Body of pancreas (tissue), 4 donors: ENCODE measurements around the gene DNAH6.

Experiments
- POLR2A ChIP-seq, 3 donors: fragments of 450-650 bp; IDR thresholded peaks; one replicate each; pipeline ENCODE4 v1.6.1; 2016; ENCODE audit warnings: antibody characterized with exemption in 3 of 3, mild to moderate bottlenecking in 2 of 3
- TF ChIP-seq, protein P1 (sequence below), 7 experiments: fragments of 450-650 bp in 4 of 7; fragments of 200-600 bp in 3 of 7; sonication (generic) in 3 of 7; IDR thresholded peaks; one replicate each; pipeline ENCODE4 v1.5.1; 2016 to 2019; ENCODE audit warnings: antibody characterized with exemption in 7 of 7

DNA sequence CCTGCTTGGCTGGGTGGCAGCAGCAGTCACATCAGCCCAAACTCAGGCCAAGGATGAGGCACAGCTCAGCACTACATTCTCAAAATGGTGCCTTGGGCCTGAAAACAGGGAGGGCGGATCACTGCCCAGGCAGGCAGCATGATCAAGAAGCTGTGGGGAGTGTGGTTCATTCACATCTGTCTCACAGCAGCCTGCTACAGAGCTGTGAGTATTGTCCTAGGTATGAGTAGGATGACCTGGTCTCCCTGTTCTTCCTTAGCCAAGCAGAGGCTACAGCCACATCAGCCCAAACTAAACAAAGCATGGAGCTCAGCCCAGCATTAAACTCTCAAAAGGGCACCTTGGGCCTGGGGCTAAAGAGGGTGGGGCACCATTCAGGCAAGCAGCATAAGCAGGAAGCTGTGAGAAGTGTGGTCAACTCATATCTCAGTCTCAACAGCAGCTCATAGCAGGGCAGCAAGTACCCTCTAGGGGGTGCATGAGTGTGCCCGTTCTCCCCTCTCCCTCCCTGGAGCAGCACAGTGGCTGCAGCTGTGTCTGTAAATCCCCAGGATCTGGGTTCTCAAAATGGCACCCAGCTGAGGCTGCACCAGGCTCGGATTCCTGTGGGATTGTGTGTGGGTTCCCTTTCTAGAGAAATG is 225.0 kb downstream of the DNAH6 start:
- TF ChIP-seq, protein P1, sequence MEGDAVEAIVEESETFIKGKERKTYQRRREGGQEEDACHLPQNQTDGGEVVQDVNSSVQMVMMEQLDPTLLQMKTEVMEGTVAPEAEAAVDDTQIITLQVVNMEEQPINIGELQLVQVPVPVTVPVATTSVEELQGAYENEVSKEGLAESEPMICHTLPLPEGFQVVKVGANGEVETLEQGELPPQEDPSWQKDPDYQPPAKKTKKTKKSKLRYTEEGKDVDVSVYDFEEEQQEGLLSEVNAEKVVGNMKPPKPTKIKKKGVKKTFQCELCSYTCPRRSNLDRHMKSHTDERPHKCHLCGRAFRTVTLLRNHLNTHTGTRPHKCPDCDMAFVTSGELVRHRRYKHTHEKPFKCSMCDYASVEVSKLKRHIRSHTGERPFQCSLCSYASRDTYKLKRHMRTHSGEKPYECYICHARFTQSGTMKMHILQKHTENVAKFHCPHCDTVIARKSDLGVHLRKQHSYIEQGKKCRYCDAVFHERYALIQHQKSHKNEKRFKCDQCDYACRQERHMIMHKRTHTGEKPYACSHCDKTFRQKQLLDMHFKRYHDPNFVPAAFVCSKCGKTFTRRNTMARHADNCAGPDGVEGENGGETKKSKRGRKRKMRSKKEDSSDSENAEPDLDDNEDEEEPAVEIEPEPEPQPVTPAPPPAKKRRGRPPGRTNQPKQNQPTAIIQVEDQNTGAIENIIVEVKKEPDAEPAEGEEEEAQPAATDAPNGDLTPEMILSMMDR (IDR thresholded peaks at IDR 0.05) = no peak
- no peak for TF ChIP-seq POLR2A (IDR thresholded peaks at IDR 0.05)
